ENCODE data around the gene FYCO1. TPM values are rescaled to one million over a fixed set of nuclear protein-coding genes. Genes with fewer than 3 reads are reported as not detected.

The FYCO1 gene
- total RNA-seq, 1 donor from 2014 or later: 7.9 TPM

- TF ChIP-seq CTCF (IDR thresholded peaks at IDR 0.05; ENCODE audit: insufficient read depth, low read length, severe bottlenecking): no peak
- no peak for FAIRE-seq
- DNase-seq (ENCODE audit: low read depth): no peak
- Histone ChIP-seq H3K36me3 (ENCODE audit: control insufficient read depth, insufficient read depth, low read length) (peaks cover 4% of the 10 kb centered on the region), H3K4me3 (ENCODE audit: low read depth, low read length) (no peak overlapping the region), H3K27me3 (ENCODE audit: control insufficient read depth, insufficient read depth, low read length) (no peaks in the 10 kb centered on the region)
Measured at GRCh38 chr3:45938043-45938435, 57.6 kb downstream of the FYCO1 start.

GRCh38 chr3:45937206-45938042 lies 58.2 kb downstream of the FYCO1 start:
- FAIRE-seq: no peak
- Histone ChIP-seq H3K27me3 (ENCODE audit: control insufficient read depth, insufficient read depth, low read length) (no peaks in the 10 kb centered on the region), H3K36me3 (ENCODE audit: control insufficient read depth, insufficient read depth, low read length) (peaks cover 4% of the 10 kb centered on the region), H3K4me3 (ENCODE audit: low read depth, low read length) (no peak overlapping the region)
- no peak for DNase-seq (ENCODE audit: low read depth)
- TF ChIP-seq CTCF (IDR thresholded peaks at IDR 0.05; ENCODE audit: insufficient read depth, low read length, severe bottlenecking): no peak

- no peak overlapping the region for H3K4me3 ChIP-seq (ENCODE audit: low read depth, low read length)
- no peak for DNase-seq (ENCODE audit: low read depth)
- H3K36me3 ChIP-seq (ENCODE audit: control insufficient read depth, insufficient read depth, low read length): peaks cover 4% of the 10 kb centered on the region
- H3K27me3 ChIP-seq (ENCODE audit: control insufficient read depth, insufficient read depth, low read length): no peaks in the 10 kb centered on the region
- no peak for TF ChIP-seq CTCF (IDR thresholded peaks at IDR 0.05; ENCODE audit: insufficient read depth, low read length, severe bottlenecking)
- FAIRE-seq: no peak
Measured at GRCh38 chr3:45936261-45936660, 59.4 kb downstream of the FYCO1 start.

- FAIRE-seq: no peak
- H3K4me3 ChIP-seq (ENCODE audit: low read depth, low read length): no peak overlapping the region
- H3K27me3 ChIP-seq (ENCODE audit: control insufficient read depth, insufficient read depth, low read length): no peaks in the 10 kb centered on the region
- TF ChIP-seq CTCF (IDR thresholded peaks at IDR 0.05; ENCODE audit: insufficient read depth, low read length, severe bottlenecking): no peak
- H3K36me3 ChIP-seq (ENCODE audit: control insufficient read depth, insufficient read depth, low read length): peaks cover 14% of the 10 kb centered on the region
- no peak for DNase-seq (ENCODE audit: low read depth)
Measured at GRCh38 chr3:45933591-45933990, 62.0 kb downstream of the FYCO1 start.

GRCh38 chr3:45932112-45932511 lies 63.5 kb downstream of the FYCO1 start:
- no peak for TF ChIP-seq CTCF (IDR thresholded peaks at IDR 0.05; ENCODE audit: insufficient read depth, low read length, severe bottlenecking)
- peaks cover 22% of the 10 kb centered on the region for H3K36me3 ChIP-seq (ENCODE audit: control insufficient read depth, insufficient read depth, low read length)
- FAIRE-seq (no peak), DNase-seq (ENCODE audit: low read depth) (no peak)
- no peak overlapping the region for H3K4me3 ChIP-seq (ENCODE audit: low read depth, low read length)
- H3K27me3 ChIP-seq (ENCODE audit: control insufficient read depth, insufficient read depth, low read length): no peaks in the 10 kb centered on the region

- Histone ChIP-seq H3K36me3 (ENCODE audit: control insufficient read depth, insufficient read depth, low read length) (peaks cover 20% of the 10 kb centered on the region), H3K27me3 (ENCODE audit: control insufficient read depth, insufficient read depth, low read length) (no peaks in the 10 kb centered on the region), H3K4me3 (ENCODE audit: low read depth, low read length) (no peak overlapping the region)
- FAIRE-seq (no peak), DNase-seq (ENCODE audit: low read depth) (no peak)
- TF ChIP-seq CTCF (IDR thresholded peaks at IDR 0.05; ENCODE audit: insufficient read depth, low read length, severe bottlenecking): no peak
Measured at GRCh38 chr3:45931496-45931895, 64.1 kb downstream of the FYCO1 start.
